A549 (cell line): ENCODE measurements around the gene ICE2.
"Not testable (repeated sequence)": the region's sequence is repeated elsewhere in the genome, so short reads cannot be mapped to it uniquely, and the experiment has no call there.

Experiments used
- EHMT2 ChIP-seq: fragments of 200-600 bp; sonication (generic); IDR thresholded peaks from 2 replicates; pipeline ENCODE4 v1.6.1; 2016; ENCODE audit warnings: antibody characterized with exemption, low read depth, mild to moderate bottlenecking, moderate library complexity
- HDAC2 ChIP-seq: fragments of 200-600 bp; sonication (generic); IDR thresholded peaks from 2 replicates; pipeline ENCODE4 v1.6.1; 2016
- HOXA7 ChIP-seq: fragments of 250-450 bp; sonication (Bioruptor Pico); IDR thresholded peaks from 2 replicates; pipeline ENCODE4 v1.5.0; 2020; ENCODE audit warnings: mild to moderate bottlenecking, moderate library complexity
- KDM5A ChIP-seq: fragments of 200-600 bp; sonication (generic); IDR thresholded peaks from 2 replicates; pipeline ENCODE4 v1.6.1; 2016; ENCODE audit warnings: antibody characterized with exemption, mild to moderate bottlenecking
- POLR2A ChIP-seq: IDR thresholded peaks from 2 replicates; pipeline ENCODE4 v1.6.1; 2012; ENCODE audit warnings: mild to moderate bottlenecking, low read length
- POLR2AphosphoS2 ChIP-seq: conservative IDR thresholded peaks from 2 replicates; pipeline ENCODE4 v1.6.1; 2012; ENCODE audit warnings: low read length, improper control_type of control experiment, inconsistent platforms
- RAD21 ChIP-seq, 2 experiments: fragments of >200 bp in 1 of 2; sonication (Bioruptor Twin) in 1 of 2; formaldehyde crosslinking in 1 of 2; IDR thresholded peaks in 1 of 2; conservative IDR thresholded peaks in 1 of 2; 2 replicates in 1 of 2; 3 replicates in 1 of 2; pipeline ENCODE4 v1.6.1; 2012 to 2018; ENCODE audit warnings: inconsistent platforms in 1 of 2
- TF ChIP-seq, protein P1 (sequence below): fragments of >200 bp; sonication (Bioruptor Twin); formaldehyde crosslinking; IDR thresholded peaks from 3 replicates; pipeline ENCODE4 v1.5.1; 2016
- TF ChIP-seq, protein P2 (sequence below): fragments of 450-650 bp; IDR thresholded peaks from 2 replicates; pipeline ENCODE4 v1.6.1; 2014; ENCODE audit warnings: antibody characterized with exemption
- TF ChIP-seq, protein P3 (sequence below): IDR thresholded peaks from 2 replicates; pipeline ENCODE4 v1.6.1; 2012

DNA sequence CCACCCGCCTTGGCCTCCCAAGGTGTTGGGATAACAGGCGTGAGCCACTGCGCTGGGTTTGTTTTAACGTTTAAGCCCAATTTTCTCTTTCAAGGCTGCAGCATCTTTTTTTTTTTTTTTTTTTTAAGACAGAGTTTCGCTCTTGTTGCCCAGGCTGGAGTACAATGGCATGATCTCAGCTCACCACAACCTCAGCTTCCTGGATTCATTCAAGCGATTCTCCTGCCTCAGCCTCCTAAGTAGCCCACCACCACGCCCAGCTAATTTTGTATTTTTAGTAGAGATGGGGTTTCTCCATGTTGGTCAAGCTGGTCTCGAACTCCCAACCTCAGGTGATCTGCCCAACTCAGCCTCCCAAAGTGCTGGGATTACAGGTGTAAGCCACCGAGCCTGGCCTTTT is 68.6 kb downstream of the ICE2 start:
- TF ChIP-seq RAD21 (conservative IDR thresholded peaks at IDR 0.05 in 1 of 2, IDR thresholded peaks at IDR 0.05 in 1 of 2); POLR2A; KDM5A; HOXA7 (CRISPR knock-in tag); EHMT2; POLR2AphosphoS2; HDAC2: not testable (repeated sequence)
- TF ChIP-seq, protein P1, sequence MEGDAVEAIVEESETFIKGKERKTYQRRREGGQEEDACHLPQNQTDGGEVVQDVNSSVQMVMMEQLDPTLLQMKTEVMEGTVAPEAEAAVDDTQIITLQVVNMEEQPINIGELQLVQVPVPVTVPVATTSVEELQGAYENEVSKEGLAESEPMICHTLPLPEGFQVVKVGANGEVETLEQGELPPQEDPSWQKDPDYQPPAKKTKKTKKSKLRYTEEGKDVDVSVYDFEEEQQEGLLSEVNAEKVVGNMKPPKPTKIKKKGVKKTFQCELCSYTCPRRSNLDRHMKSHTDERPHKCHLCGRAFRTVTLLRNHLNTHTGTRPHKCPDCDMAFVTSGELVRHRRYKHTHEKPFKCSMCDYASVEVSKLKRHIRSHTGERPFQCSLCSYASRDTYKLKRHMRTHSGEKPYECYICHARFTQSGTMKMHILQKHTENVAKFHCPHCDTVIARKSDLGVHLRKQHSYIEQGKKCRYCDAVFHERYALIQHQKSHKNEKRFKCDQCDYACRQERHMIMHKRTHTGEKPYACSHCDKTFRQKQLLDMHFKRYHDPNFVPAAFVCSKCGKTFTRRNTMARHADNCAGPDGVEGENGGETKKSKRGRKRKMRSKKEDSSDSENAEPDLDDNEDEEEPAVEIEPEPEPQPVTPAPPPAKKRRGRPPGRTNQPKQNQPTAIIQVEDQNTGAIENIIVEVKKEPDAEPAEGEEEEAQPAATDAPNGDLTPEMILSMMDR = not testable (repeated sequence)
- TF ChIP-seq, protein P2, sequence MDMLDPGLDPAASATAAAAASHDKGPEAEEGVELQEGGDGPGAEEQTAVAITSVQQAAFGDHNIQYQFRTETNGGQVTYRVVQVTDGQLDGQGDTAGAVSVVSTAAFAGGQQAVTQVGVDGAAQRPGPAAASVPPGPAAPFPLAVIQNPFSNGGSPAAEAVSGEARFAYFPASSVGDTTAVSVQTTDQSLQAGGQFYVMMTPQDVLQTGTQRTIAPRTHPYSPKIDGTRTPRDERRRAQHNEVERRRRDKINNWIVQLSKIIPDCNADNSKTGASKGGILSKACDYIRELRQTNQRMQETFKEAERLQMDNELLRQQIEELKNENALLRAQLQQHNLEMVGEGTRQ = not testable (repeated sequence)
- TF ChIP-seq, protein P3, sequence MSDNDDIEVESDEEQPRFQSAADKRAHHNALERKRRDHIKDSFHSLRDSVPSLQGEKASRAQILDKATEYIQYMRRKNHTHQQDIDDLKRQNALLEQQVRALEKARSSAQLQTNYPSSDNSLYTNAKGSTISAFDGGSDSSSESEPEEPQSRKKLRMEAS = not testable (repeated sequence)
